Thymus (tissue), 11 donors: ENCODE measurements around the gene RNF166. TPM values are rescaled to one million over a fixed set of nuclear protein-coding genes. Genes with fewer than 3 reads are reported as not detected.

ENCODE experiments used
- DNase-seq, 9 donors: peaks; one replicate each; pipeline ENCODE4 v3.0.0-alpha.2; 2013; ENCODE audit warnings: low spot score in 9 of 9, low read depth in 6 of 9, missing footprints in 1 of 9
- H3K27ac ChIP-seq, 2 donors: one replicate each; pipeline ENCODE4 v1.5.1; 2013; ENCODE audit warnings: control low read depth in 1 of 2, low read depth in 1 of 2, low read length in 1 of 2, mild to moderate bottlenecking in 1 of 2, moderate library complexity in 1 of 2
- H3K27me3 ChIP-seq, 2 donors: one replicate each; pipeline ENCODE4 v1.5.1; 2013; ENCODE audit warnings: low read length in 1 of 2; ENCODE audit not compliant: control insufficient read depth in 2 of 2, insufficient read depth in 1 of 2
- H3K36me3 ChIP-seq, 2 donors: one replicate each; pipeline ENCODE4 v1.5.1; 2013; ENCODE audit warnings: low read length in 1 of 2, mild to moderate bottlenecking in 1 of 2, moderate library complexity in 1 of 2; ENCODE audit not compliant: control insufficient read depth in 2 of 2, insufficient read depth in 2 of 2
- H3K4me1 ChIP-seq, 2 donors: one replicate each; pipeline ENCODE4 v1.5.1; 2013; ENCODE audit warnings: low read length in 2 of 2; ENCODE audit not compliant: control insufficient read depth in 2 of 2, insufficient read depth in 2 of 2
- H3K4me3 ChIP-seq, 2 donors: one replicate each; pipeline ENCODE4 v1.5.1; 2013; ENCODE audit warnings: low read length in 2 of 2, control low read depth in 1 of 2, mild to moderate bottlenecking in 1 of 2
- H3K9me3 ChIP-seq, 2 donors: one replicate each; pipeline ENCODE4 v1.5.1; 2013; ENCODE audit warnings: low read length in 1 of 2, mild to moderate bottlenecking in 1 of 2; ENCODE audit not compliant: control insufficient read depth in 2 of 2, insufficient read depth in 1 of 2
- WGBS: extraction: QIAGEN DNeasy Blood & Tissue Kit; methylation state at CpG from one replicate; pipeline ENCODE4 v1.1.7; 2013; 5-methylcytosine and 5-hydroxymethylcytosine counted together
- polyA plus RNA-seq: library from polyadenylated mRNA; stranded (reverse); fragments of 200-250 nt; gene quantifications from one replicate; pipeline ENCODE4 v1.2.3, GENCODE V29; 2013
- total RNA-seq: library from RNA; stranded (reverse); fragments of 120-200 nt; gene quantifications from one replicate; pipeline ENCODE4 v1.2.4, GENCODE V29; 2013
- donor health status: healthy.

Gene RNF166
- total and polyA plus RNA-seq, 2 donors: 32.6 to 144 TPM

DNA sequence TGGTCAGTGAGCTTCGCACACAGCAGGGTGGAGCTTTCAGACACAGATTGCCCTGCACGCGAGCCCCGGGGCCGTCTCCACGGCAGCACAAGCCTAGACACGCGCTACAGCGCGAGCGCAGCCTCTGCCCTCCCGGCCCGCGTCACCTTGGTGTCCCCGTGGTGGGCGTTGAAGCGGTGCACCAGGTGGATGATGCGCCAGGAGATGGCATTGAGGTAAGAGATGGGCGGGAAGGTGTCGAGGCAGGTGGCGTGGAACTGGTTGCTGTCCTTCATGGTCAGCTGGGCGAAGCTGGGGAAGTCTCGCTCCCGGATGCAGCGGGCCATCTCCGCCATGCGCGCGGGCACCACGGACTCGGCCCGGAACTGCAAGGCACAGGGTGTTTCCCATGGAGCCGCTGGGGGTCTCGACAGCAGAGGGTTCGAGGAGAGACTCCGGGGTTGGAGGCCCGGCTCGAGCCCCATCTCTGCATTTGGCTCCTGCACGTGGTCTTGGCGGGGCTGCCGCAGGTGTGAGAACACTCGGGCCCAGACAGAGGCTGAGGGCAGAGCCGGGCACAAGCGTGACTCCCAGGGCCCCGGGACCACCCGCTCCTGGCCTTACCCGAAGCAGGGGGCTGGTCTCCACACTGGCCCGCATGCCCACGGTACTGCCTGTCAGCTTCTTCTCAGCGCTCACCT, 51.0 kb downstream of the RNF166 start:
- peaks cover 0 to 8% of the 10 kb centered on the region in 2 donors for H3K9me3 ChIP-seq
- H3K4me3 ChIP-seq: no peak overlapping the region
- WGBS: 97% methylated on average over 50 of the region's 50 CpGs
- no peaks in the 10 kb centered on the region for H3K27me3 ChIP-seq
- DNase-seq: no peak
- H3K36me3 ChIP-seq: peaks cover 20 to 21% of the 10 kb centered on the region in 2 donors
- H3K4me1 ChIP-seq: peaks cover 5 to 11% of the 10 kb centered on the region in 2 donors
- H3K27ac ChIP-seq: no peak overlapping the region

- Histone ChIP-seq H3K36me3 (peaks cover 20 to 23% of the 10 kb centered on the region in 2 donors), H3K9me3 (peaks cover 0 to 8% of the 10 kb centered on the region in 2 donors), H3K4me3 (no peak overlapping the region), H3K4me1 (peaks cover 12 to 18% of the 10 kb centered on the region in 2 donors), H3K27ac (no peak overlapping the region), H3K27me3 (no peaks in the 10 kb centered on the region)
- no peak for DNase-seq
- WGBS: 93% methylated on average over 28 of the region's 28 CpGs
Observed at GRCh38 chr16:88654363-88655052, 51.7 kb downstream of the RNF166 start.

DNA sequence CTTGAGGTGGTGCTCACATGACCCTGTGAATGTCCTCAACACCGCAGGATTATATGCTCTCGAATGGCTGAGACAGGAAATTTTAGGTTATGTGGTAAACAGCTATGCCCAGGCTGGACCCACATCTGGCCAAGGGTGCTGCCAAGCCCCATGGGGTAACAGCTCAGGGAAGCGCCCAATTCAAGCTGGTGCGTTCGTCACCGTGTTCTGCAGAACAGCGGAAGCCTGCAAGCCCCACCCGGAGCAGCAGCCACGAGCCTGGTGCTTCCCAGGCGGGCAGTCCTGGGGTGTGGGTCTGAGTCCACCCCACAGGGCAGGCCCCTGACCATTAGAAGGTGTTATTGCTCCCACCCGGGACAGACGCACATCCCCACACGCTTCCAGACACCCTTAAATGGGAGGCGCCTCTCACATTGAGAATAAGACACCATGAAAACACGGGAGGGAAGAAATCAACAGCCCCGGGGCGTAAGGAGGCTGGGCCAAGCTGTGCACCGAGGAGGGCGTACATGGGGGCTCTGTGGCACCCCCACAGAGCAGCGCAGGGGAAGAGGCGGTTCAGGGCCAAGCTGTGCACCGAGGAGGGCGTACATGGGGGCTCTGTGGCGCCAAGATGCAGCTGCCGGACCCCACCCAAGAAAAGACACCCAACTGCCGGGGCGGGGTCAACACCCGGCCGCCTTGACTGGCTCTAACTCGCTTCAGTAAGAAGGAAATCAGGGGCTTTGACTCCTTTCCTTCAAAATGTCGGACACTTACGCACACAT, 52.4 kb downstream of the RNF166 start:
- Histone ChIP-seq H3K36me3 (peaks cover 20 to 24% of the 10 kb centered on the region in 2 donors), H3K27ac (no peak overlapping the region), H3K4me3 (no peak overlapping the region), H3K27me3 (no peaks in the 10 kb centered on the region), H3K4me1 (peaks cover 13 to 23% of the 10 kb centered on the region in 2 donors), H3K9me3 (peaks cover 0 to 6% of the 10 kb centered on the region in 2 donors)
- WGBS: 91% methylated on average over 32 of the region's 32 CpGs
- no peak for DNase-seq

DNA sequence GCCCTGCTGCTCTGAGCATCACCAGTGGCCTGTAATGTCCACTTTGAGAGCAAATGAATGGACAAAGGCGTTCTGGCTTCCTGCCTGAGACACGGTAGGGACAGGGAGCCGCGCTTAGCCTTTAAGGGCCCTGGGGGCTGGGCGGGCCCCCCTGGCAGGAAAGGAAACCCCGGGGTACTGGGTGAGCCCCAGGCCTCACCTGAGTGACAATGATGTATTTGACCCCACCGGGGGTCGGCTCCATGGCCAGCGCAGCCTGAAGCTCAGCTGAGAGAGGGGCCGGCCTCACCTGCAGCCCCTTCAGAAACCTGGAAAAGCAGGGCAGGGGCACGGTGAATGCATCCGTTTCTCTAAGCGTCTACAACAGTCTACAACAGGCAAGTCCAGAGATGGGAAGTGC, 53.1 kb downstream of the RNF166 start:
- H3K27ac ChIP-seq: peak overlapping the region in 1 of 2 donors; percentile 20
- H3K36me3 ChIP-seq: peaks cover 20 to 22% of the 10 kb centered on the region in 2 donors
- no peak overlapping the region for H3K4me3 ChIP-seq
- H3K27me3 ChIP-seq: no peaks in the 10 kb centered on the region
- no peak for DNase-seq
- WGBS: 96% methylated on average over 13 of the region's 13 CpGs
- peaks cover 13 to 23% of the 10 kb centered on the region in 2 donors for H3K4me1 ChIP-seq
- H3K9me3 ChIP-seq: peaks cover 0 to 6% of the 10 kb centered on the region in 2 donors

GRCh38 chr16:88652762-88653063, 53.5 kb downstream of the RNF166 start:
- Histone ChIP-seq H3K27me3 (no peaks in the 10 kb centered on the region), H3K36me3 (peaks cover 18 to 25% of the 10 kb centered on the region in 2 donors), H3K27ac (no peak overlapping the region), H3K9me3 (peaks cover 0 to 6% of the 10 kb centered on the region in 2 donors), H3K4me1 (peaks cover 13 to 23% of the 10 kb centered on the region in 2 donors), H3K4me3 (no peak overlapping the region)
- no peak for DNase-seq
- WGBS: 98% methylated on average over 8 of the region's 8 CpGs

- H3K36me3 ChIP-seq: peaks cover 16 to 29% of the 10 kb centered on the region in 2 donors
- no peaks in the 10 kb centered on the region for H3K27me3 ChIP-seq
- H3K4me3 ChIP-seq: no peak overlapping the region
- H3K9me3 ChIP-seq: peaks cover 0 to 6% of the 10 kb centered on the region in 2 donors
- H3K27ac ChIP-seq: peak overlapping the region in 1 of 2 donors; percentile 22
- WGBS: 89% methylated on average over 29 of the region's 29 CpGs
- peaks cover 13 to 23% of the 10 kb centered on the region in 2 donors for H3K4me1 ChIP-seq
- DNase-seq: no peak
Observed at GRCh38 chr16:88651989-88652761, 54.0 kb downstream of the RNF166 start.

DNA sequence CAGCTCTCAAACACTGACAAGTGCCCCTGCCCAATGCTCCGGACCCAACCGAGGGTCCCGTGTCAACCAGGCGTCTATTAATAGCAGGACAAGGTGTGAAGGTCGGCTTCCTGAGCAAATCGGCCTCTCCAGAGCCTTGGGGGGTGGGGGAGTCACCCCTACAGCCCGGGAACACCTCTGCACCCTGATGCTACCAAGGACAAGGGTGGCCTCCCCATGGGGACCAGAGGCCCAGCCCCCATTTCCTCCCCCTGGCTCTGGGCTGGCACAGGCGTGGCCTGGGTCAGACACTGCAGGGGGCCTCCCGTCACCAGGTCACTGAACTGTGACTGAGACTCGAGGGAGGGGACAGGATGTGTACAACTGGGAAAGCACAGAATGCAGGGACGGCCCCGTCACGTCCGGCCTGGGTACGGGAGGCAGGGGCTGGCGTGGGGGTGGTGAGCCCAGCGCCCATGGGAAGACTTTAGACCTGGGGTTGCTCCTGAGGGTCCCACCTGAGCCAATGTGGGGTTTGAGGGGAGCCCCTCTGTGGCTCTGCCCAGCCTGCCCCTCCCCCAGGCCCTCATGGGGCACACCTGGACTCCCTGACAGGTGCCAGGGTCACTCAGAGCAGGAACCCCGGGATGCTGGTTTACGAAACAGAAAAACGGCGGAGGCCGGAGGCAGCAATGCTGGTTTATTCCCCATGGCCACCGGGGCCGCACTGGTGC, 54.8 kb downstream of the RNF166 start:
- Histone ChIP-seq H3K9me3 (peaks cover 0 to 6% of the 10 kb centered on the region in 2 donors), H3K27ac (peak overlapping the region; percentile 65 to 67), H3K4me3 (peak overlapping the region; percentile 63 to 85), H3K27me3 (no peaks in the 10 kb centered on the region), H3K4me1 (peaks cover 13 to 23% of the 10 kb centered on the region in 2 donors), H3K36me3 (peaks cover 16 to 30% of the 10 kb centered on the region in 2 donors)
- 50% methylated on average over 24 of the region's 24 CpGs for WGBS
- DNase-seq: peak in 3 of 9 donors; percentile 28 to 60 (median 30)

DNA sequence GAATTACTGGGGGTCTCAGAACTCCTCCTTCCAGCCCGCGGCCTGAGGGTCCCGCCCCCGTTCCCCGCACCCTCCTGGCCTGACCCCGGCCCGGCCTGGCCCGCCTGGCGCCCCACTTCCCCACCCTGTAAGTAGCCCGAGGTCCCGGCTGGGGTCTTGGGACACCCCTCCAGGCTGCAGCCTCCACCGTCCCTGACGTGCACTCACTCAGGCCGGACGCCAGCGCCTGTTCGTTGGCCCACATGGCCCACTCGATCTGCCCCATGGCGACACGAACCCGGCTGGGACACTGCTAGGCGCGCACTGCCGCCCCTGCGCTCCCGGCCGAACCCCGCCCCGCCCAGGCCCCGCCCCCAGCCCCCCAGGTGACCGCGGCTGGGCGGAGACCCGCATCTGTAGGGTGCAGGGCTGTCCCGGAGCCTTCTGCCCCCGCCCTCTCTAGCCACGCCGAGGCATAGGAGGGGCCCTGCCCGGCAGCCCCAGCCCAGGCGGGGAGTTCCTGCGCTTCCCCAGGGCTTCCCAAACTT, 55.4 kb downstream of the RNF166 start, which contains the start of gene CYBA:
CYBA (minus strand) TSS at position 305 of the 527 bp plus-strand sequence; CDS start at position 265, 40 bp downstream.
- peak within 1 kb of the TSS; percentile 65 to 80 for H3K27ac ChIP-seq
- peaks cover 13 to 23% of the 10 kb centered on the region in 2 donors for H3K4me1 ChIP-seq
- H3K9me3 ChIP-seq: peaks cover 0 to 6% of the 10 kb centered on the region in 2 donors
- H3K4me3 ChIP-seq: peak within 1 kb of the TSS; percentile 63 to 85
- H3K36me3 ChIP-seq: peaks cover 16 to 35% of the 10 kb centered on the region in 2 donors
- peak in 6 of 9 donors; percentile 45 to 77 (median 52) for DNase-seq
- under 1% methylated on average over 41 of the region's 41 CpGs for WGBS
- no peaks in the 10 kb centered on the region for H3K27me3 ChIP-seq
